HCEC 1CT (cell line): Measurements from ENCODE around the gene SERTM2.
"Not testable (repeated sequence)": the region's sequence is repeated elsewhere in the genome, so short reads cannot be mapped to it uniquely, and the experiment has no call there.

Experiments used
- DNase-seq: peaks from one replicate; pipeline ENCODE4 v3.0.0-alpha.2; 2017

Gene SERTM2

GRCh38 chrX:111511477-111511876 is at the start of gene SERTM2:
TSS of gene SERTM2 (plus strand) at chrX:111511645. CDS start at chrX:111518858, 7,213 bp downstream.
- no peak for DNase-seq

DNA sequence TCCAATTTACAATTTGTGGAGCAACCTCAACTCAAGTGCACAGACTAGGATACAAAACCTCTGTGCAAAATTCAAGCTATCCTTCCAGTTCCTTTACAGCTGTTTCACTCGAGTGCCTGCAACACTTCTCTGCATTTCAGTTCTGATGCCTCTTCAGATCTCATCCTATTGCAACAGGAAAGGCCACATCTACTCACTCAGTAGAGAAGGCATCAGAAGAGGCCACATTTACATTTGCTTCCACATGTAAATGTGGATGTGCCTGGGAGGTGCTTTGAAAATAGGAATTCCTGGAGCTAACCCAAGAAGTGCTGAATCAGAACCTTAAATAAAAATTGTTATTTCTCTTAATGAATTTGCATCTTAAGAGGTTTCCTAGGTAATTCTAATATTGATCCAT is 45.8 kb upstream of the SERTM2 start:
- no peak for DNase-seq

DNA sequence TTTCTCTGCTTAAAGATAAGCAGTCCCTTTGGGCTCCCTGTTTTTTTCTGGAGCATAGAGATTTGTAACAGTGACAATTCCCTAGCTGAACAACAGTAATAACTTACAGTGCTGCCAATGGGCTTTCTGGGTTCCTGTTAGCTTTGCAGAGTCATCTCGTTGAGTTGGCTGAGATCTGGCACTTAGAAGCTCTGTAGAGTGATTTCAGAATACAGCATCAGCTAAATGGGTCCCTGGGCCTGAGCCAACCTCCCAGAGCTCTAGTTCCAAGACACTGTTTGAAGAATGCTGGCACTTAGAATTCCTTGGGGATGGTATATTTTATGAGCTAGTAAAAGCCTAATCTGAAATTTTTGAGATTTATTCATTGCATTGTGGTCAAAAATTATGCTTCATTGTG is 43.5 kb upstream of the SERTM2 start:
- DNase-seq: no peak

- DNase-seq: no peak
These were observed 40.6 kb upstream of the SERTM2 start for GRCh38 chrX:111470681-111471403.

- DNase-seq: no peak
These were observed 29.5 kb upstream of the SERTM2 start for GRCh38 chrX:111481896-111482295.

- DNase-seq: no peak
These were observed 28.3 kb upstream of the SERTM2 start for GRCh38 chrX:111483135-111483534.

DNA sequence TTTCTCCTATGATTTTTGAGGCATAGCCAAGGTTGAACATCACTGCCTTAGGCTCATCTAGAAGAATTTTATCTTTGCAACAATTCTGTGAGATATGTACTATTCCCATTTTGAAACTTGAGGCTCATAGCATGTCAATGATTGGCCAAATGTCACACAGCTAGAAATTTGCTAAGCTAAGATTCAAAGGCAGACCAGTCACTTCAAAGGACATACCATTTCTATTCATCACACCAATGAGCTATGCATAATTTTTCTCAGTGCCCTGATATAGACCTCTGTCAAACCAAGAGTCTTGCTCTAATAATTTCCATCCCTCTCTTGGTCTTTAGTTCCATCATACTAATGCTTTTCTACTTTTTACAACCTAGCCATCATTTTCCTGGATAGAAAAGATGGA is 27.6 kb upstream of the SERTM2 start:
- no peak for DNase-seq

GRCh38 chrX:111490688-111491087 is 20.8 kb upstream of the SERTM2 start:
- no peak for DNase-seq

GRCh38 chrX:111492085-111492484 is 19.4 kb upstream of the SERTM2 start:
- DNase-seq: no peak

DNA sequence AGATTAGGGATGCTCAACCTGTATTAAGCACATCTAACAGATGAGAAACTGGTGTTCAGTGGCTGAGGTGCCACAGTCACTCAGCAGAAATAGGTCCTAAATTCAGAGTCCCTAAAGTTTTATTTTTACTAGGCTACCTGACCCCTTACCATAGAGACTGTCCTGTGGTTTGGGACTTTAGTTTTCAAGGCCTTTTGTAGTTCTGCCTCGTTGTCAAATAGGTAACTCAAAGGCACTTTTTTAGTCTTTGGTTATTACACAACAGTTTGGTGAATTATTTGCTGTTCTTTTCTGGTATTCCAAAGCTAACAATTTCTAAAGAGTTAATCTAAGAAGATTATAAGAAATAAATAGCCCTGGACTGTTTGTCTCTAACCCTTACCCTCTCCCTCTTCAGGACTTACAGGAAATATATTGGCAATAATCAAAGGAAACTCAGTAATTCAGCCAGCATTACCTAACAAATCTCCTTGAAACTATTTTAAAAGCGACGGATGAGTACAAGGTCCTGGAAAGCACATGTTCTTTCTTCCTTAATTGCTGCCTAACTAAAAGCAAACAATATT is 12.8 kb upstream of the SERTM2 start:
- no peak for DNase-seq

GRCh38 chrX:111503485-111503993 is 7.9 kb upstream of the SERTM2 start:
- no peak for DNase-seq

GRCh38 chrX:111504941-111505340 is 6.5 kb upstream of the SERTM2 start:
- DNase-seq: no peak

GRCh38 chrX:111505783-111506182 is 5.7 kb upstream of the SERTM2 start:
- no peak for DNase-seq

GRCh38 chrX:111506826-111507225 is 4.6 kb upstream of the SERTM2 start:
- no peak for DNase-seq

GRCh38 chrX:111507933-111508332 is 3.5 kb upstream of the SERTM2 start:
- no peak for DNase-seq

- no peak for DNase-seq
These were observed 3.9 kb downstream of the SERTM2 start for GRCh38 chrX:111515298-111515697.

DNA sequence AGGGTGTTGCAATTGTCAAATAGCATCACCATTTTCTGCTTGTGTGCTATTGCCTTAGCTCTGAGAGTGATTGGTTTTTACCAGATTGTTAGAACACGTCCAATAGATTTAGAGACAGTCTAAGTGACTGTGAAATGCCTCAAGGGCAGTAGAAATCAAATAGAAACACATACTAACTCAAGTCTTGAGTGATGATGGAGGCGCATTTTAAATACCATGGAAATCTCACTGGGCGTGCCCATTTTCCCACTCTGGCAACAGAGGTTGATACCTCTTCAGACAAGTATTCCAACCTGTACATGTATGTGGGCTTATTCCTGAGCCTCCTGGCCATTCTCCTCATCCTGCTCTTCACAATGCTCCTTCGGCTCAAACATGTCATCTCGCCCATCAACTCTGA is 7.2 kb downstream of the SERTM2 start:
- DNase-seq: no peak

GRCh38 chrX:111519215-111519614 is 7.8 kb downstream of the SERTM2 start:
- no peak for DNase-seq

- DNase-seq: no peak
These were observed 9.1 kb downstream of the SERTM2 start for GRCh38 chrX:111520506-111520905.

- no peak for DNase-seq
These were observed 9.7 kb downstream of the SERTM2 start for GRCh38 chrX:111521169-111521568.

DNA sequence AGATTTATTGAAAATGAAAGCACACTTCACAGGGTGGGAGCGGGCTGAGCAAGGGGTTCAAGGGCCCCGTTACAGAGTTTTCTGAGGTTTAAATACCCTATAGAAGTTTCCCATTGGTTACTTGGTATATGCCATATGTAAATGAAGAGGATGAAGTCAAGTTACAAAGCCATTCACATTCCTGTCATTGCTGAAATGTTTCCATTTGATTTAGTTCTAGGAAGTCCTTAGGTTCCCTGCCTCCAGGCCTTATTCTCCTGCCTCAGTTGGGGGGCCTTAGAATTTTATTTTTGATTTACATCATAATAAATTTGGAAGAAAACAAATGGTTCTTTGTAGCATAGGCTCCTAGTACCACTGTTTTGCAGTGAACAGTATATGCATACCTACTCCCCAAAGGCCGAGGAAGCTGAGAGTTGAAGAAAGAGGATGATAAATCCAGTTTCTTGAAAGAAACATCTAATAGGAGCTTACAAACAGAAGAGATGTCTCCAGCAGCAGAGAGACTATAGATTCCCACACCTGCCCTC is 31.8 kb downstream of the SERTM2 start:
- DNase-seq: no peak

DNA sequence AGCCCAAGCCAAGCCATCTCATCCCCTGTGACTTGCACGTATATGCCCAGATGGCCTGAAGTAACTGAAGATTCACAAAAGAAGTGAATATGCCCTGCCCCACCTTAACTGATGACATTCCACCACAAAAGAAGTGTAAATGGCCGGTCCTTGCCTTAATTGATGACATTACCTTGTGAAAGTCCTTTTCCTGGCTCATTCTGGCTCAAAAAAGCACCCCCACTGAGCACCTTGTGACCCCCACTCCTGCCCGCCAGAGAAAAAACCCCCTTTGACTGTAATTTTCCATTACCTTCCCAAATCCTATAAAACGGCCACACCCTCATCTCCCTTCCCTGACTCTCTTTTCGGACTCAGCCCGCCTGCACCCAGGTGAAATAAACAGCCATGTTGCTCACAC is 37.8 kb downstream of the SERTM2 start:
- DNase-seq: not testable (repeated sequence)

- no peak for DNase-seq
These were observed 44.0 kb downstream of the SERTM2 start for GRCh38 chrX:111555406-111555958.

- no peak for DNase-seq
These were observed 49.4 kb downstream of the SERTM2 start for GRCh38 chrX:111560801-111561200.
